Neural progenitor cell (in vitro differentiated cells): ENCODE measurements around the gene ABTB1. TPM values are rescaled to one million over a fixed set of nuclear protein-coding genes. Genes with fewer than 3 reads are reported as not detected.

Experiments
- DNase-seq: peaks from one replicate; pipeline ENCODE4 v3.0.0-alpha.2; 2016; ENCODE audit warnings: low spot score
- H2AFZ ChIP-seq: fragments of 200-600 bp; sonication (generic); replicated peaks from 2 replicates; pipeline ENCODE4 v1.6.1; 2016; ENCODE audit warnings: antibody characterized with exemption
- H3F3A ChIP-seq: fragments of 200-600 bp; sonication (generic); 2 replicates; pipeline ENCODE4 v1.6.1; 2016; ENCODE audit warnings: antibody characterized with exemption, low read depth
- H3K27ac ChIP-seq: fragments of 200-600 bp; sonication (generic); 2 replicates; pipeline ENCODE4 v1.5.1; 2016; ENCODE audit warnings: mild to moderate bottlenecking
- H3K27me3 ChIP-seq: fragments of 200-600 bp; sonication (generic); 2 replicates; pipeline ENCODE4 v1.6.1; 2016; ENCODE audit warnings: mild to moderate bottlenecking, moderate library complexity
- H3K36me3 ChIP-seq: fragments of 200-600 bp; sonication (generic); 2 replicates; pipeline ENCODE4 v1.5.1; 2016
- H3K4me1 ChIP-seq: fragments of 200-600 bp; sonication (generic); 2 replicates; pipeline ENCODE4 v1.6.1; 2016; ENCODE audit warnings: mixed run types
- H3K4me2 ChIP-seq: fragments of 200-600 bp; sonication (generic); 2 replicates; pipeline ENCODE4 v1.6.1; 2016
- H3K4me3 ChIP-seq: fragments of 200-600 bp; sonication (generic); 2 replicates; pipeline ENCODE4 v1.5.1; 2016
- H3K79me2 ChIP-seq: fragments of 200-600 bp; sonication (generic); 2 replicates; pipeline ENCODE4 v1.6.1; 2016; ENCODE audit warnings: low read depth
- H3K9ac ChIP-seq: fragments of 200-600 bp; sonication (generic); 2 replicates; pipeline ENCODE4 v1.6.1; 2016
- H3K9me3 ChIP-seq: fragments of 200-600 bp; sonication (generic); 2 replicates; pipeline ENCODE4 v1.5.1; 2016; ENCODE audit warnings: low read depth
- H4K20me1 ChIP-seq: fragments of 200-600 bp; sonication (generic); 2 replicates; pipeline ENCODE4 v1.6.1; 2016; ENCODE audit warnings: low read depth
- H3K27ac Mint-ChIP-seq: 3 replicates; pipeline ENCODE4 v1.8.0; 2021; ENCODE audit warnings: mixed read lengths
- H3K27me3 Mint-ChIP-seq: 2 replicates; pipeline ENCODE4 v1.8.0; 2022; ENCODE audit warnings: low read depth, mild to moderate bottlenecking, inconsistent platforms, moderate library complexity, mixed read lengths; ENCODE audit not compliant: insufficient read depth
- H3K36me3 Mint-ChIP-seq: 3 replicates; pipeline ENCODE4 v1.8.0; 2021; ENCODE audit warnings: mixed read lengths
- H3K4me1 Mint-ChIP-seq: 3 replicates; pipeline ENCODE4 v1.8.0; 2021; ENCODE audit warnings: mixed read lengths
- H3K4me3 Mint-ChIP-seq: 3 replicates; pipeline ENCODE4 v1.8.0; 2021; ENCODE audit warnings: mild to moderate bottlenecking, moderate library complexity, mixed read lengths
- H3K9me3 Mint-ChIP-seq: 3 replicates; pipeline ENCODE4 v1.8.0; 2020; ENCODE audit warnings: mixed read lengths
- EZH2 ChIP-seq: fragments of 200-600 bp; sonication (generic); IDR thresholded peaks from 2 replicates; pipeline ENCODE4 v1.6.1; 2017; ENCODE audit warnings: antibody characterized with exemption, mild to moderate bottlenecking, moderate library complexity
- EZH2phosphoT487 ChIP-seq: fragments of 200-600 bp; sonication (generic); IDR thresholded peaks from 2 replicates; pipeline ENCODE4 v1.6.1; 2017; ENCODE audit warnings: antibody characterized with exemption
- total RNA-seq: library from RNA; depleted of rRNA; stranded (reverse); fragments of >200 nt; gene quantifications from 2 replicates; pipeline ENCODE4 v1.2.3, GENCODE V29; 2015; ENCODE audit warnings: low replicate concordance
- TF ChIP-seq, protein P1 (sequence below): fragments of 200-600 bp; sonication (generic); IDR thresholded peaks from 2 replicates; pipeline ENCODE4 v1.5.1; 2017; ENCODE audit warnings: antibody characterized with exemption, mild to moderate bottlenecking

ABTB1 gene
- total RNA-seq, 1 donor from 2014 or later: 2.4 TPM

DNA sequence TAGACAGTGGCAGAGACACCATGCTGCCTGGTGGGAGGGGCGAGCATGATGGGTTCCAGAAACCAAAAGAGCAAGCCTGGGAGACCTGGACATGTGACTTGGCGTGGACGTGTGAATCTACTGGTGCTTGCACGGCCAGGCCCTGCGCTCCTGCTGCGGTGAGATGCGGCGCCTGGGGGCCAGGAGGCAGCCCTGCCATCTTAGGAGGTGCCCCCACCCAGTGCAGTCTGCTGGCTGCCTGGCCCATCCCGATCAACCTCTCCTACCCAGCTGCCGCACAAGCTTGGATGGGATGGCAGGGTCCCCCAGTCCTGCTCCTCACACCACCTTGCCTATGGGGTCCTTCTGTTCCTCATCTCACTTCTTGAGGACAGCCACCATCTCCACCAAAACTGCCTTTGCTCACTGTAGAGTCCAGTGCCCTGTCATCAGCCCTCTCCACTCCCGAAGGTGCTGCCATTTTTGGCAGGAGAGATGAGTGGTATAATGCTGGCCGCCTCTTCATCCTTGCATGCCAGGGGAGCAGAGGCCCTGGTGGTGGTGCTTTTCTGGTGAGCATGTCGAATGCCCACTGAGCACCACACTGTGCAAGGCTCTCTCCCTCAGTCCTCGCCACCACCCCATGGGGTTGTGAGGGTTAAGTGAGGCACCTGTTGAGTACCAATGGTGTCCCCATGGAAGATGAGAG, 3.1 kb upstream of the ABTB1 start:
- Histone ChIP-seq H3K36me3 (no peaks in the 10 kb centered on the region), H3K4me3 (no peak overlapping the region), H3K79me2 (no peaks in the 10 kb centered on the region), H3K4me2 (no peak overlapping the region), H3F3A (peaks cover 4% of the 10 kb centered on the region), H3K4me1 (no peaks in the 10 kb centered on the region), H3K9ac (no peak overlapping the region), H3K27me3 (peaks cover 27% of the 10 kb centered on the region), H3K9me3 (no peaks in the 10 kb centered on the region), H3K27ac (no peak overlapping the region), H2AFZ (no peak overlapping the region), H4K20me1 (no peaks in the 10 kb centered on the region)
- Mint-ChIP-seq H3K4me1 (peaks cover 15% of the 10 kb centered on the region), H3K27me3 (peaks cover 13% of the 10 kb centered on the region), H3K27ac (no peak overlapping the region), H3K36me3 (peaks cover 28% of the 10 kb centered on the region), H3K9me3 (no peaks in the 10 kb centered on the region), H3K4me3 (no peak overlapping the region)
- TF ChIP-seq EZH2phosphoT487 (no peak), EZH2 (no peak)
- TF ChIP-seq, protein P1, sequence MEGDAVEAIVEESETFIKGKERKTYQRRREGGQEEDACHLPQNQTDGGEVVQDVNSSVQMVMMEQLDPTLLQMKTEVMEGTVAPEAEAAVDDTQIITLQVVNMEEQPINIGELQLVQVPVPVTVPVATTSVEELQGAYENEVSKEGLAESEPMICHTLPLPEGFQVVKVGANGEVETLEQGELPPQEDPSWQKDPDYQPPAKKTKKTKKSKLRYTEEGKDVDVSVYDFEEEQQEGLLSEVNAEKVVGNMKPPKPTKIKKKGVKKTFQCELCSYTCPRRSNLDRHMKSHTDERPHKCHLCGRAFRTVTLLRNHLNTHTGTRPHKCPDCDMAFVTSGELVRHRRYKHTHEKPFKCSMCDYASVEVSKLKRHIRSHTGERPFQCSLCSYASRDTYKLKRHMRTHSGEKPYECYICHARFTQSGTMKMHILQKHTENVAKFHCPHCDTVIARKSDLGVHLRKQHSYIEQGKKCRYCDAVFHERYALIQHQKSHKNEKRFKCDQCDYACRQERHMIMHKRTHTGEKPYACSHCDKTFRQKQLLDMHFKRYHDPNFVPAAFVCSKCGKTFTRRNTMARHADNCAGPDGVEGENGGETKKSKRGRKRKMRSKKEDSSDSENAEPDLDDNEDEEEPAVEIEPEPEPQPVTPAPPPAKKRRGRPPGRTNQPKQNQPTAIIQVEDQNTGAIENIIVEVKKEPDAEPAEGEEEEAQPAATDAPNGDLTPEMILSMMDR: no peak
- DNase-seq: no peak

DNA sequence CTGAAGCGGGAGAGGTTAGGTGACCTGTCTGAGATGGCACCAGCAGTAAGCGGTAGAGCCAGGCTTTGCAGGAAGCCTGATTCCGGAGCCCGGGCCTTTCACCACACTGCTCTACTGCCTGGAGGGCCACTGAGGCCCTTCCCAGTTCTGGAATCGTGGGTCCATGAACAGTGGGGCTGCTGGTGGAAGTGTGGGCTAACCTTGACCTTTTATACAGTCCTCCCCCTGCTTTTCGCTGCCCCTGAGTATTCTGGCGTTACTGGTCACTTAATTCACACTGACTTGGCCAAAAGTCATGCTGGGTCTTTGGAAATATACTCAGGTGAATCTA, 2.6 kb upstream of the ABTB1 start:
- peaks cover 19% of the 10 kb centered on the region for H3K4me1 Mint-ChIP-seq
- no peak for DNase-seq
- no peaks in the 10 kb centered on the region for H3K9me3 Mint-ChIP-seq
- peaks cover 14% of the 10 kb centered on the region for H3K27me3 Mint-ChIP-seq
- no peak overlapping the region for H3K27ac Mint-ChIP-seq
- Histone ChIP-seq H4K20me1 (no peaks in the 10 kb centered on the region), H3K4me3 (no peak overlapping the region), H3K4me1 (no peaks in the 10 kb centered on the region), H3K79me2 (no peaks in the 10 kb centered on the region), H2AFZ (no peak overlapping the region), H3K27ac (no peak overlapping the region), H3F3A (peaks cover 4% of the 10 kb centered on the region), H3K27me3 (peaks cover 30% of the 10 kb centered on the region), H3K9me3 (no peaks in the 10 kb centered on the region), H3K9ac (no peak overlapping the region), H3K4me2 (no peak overlapping the region), H3K36me3 (no peaks in the 10 kb centered on the region)
- no peak for TF ChIP-seq EZH2phosphoT487
- TF ChIP-seq, protein P1: no peak
- TF ChIP-seq EZH2: no peak
- H3K36me3 Mint-ChIP-seq: peaks cover 22% of the 10 kb centered on the region
- peak overlapping the region; percentile 50 for H3K4me3 Mint-ChIP-seq

DNA sequence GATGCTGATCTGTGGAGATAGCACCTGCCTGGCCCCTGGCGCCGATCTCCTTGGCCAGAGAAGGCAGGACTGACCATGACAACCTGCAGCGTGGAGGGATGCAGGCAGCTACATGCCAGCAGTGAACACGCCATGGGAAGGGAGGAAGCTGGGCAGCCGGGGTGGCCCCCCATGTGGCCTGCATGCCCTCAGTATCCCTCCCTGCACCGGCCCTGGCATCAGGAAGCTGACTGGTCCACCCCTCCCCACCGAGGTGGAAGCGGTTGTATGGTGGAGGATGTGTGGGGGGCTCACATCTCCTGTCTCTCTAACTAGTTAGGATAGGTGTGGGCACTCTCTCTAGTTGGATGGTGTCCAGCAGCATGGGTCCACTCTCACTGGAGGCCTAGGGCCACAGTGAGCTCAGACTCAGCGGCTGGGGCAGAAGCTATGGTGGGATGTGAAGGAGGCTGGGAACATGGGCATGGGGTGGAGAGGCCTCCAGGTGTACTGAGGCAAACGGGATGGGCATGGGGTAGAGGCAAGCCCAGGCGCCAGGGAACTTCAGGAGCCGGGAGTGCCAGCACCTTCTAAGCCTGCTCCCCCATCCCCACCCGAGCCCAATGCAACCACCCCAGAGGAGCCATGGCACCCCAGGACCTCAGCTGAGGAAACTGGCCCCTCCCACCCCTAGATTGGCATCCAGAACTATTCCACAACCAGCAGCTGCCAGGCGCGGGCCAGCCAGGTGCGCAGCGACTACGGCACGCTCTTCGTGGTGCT, 1.8 kb upstream of the ABTB1 start:
- DNase-seq: no peak
- Histone ChIP-seq H3K27me3 (peaks cover 30% of the 10 kb centered on the region), H3K4me3 (no peak overlapping the region), H2AFZ (no peak overlapping the region), H3K9ac (no peak overlapping the region), H3K9me3 (no peaks in the 10 kb centered on the region), H3F3A (peaks cover 4% of the 10 kb centered on the region), H4K20me1 (no peaks in the 10 kb centered on the region), H3K27ac (no peak overlapping the region), H3K36me3 (no peaks in the 10 kb centered on the region), H3K4me2 (no peak overlapping the region), H3K79me2 (no peaks in the 10 kb centered on the region), H3K4me1 (no peaks in the 10 kb centered on the region)
- Mint-ChIP-seq H3K27me3 (peaks cover 14% of the 10 kb centered on the region), H3K4me3 (peak overlapping the region; percentile 81), H3K27ac (no peak overlapping the region), H3K9me3 (no peaks in the 10 kb centered on the region), H3K36me3 (peaks cover 15% of the 10 kb centered on the region), H3K4me1 (peaks cover 19% of the 10 kb centered on the region)
- no peak for TF ChIP-seq EZH2
